Measurements from ENCODE around the gene LOXL3. TPM values are rescaled to one million over a fixed set of nuclear protein-coding genes. Genes with fewer than 3 reads are reported as not detected.

LOXL3 gene
- total RNA-seq, 2 donors from 2014 or later: 1.3 to 10.7 TPM

DNA sequence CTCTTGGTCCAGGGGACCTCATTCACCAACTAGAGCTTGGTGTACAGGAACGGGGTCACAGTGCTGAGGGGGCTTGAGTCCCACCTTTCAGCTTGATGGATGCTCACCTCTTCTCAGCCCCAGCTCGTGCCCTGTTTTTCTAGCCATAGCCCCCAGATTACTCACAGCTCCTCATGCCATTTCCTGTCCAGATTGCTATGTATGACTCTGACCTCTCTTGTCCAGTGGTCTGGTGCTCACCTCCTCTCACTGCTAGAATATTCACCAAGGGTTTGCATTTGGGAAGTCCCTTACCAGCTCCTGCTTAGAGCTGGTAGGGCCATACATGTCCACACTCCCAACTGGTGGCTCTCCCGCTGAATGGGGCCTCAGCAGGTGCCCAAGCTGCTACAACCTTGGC, 60.2 kb downstream of the LOXL3 start:
- no peaks in the 10 kb centered on the region for H3K4me1 ChIP-seq (replicated peaks)
- peaks cover 17 to 24% of the 10 kb centered on the region in 2 donors for H3K36me3 ChIP-seq
- TF ChIP-seq, protein P1, sequence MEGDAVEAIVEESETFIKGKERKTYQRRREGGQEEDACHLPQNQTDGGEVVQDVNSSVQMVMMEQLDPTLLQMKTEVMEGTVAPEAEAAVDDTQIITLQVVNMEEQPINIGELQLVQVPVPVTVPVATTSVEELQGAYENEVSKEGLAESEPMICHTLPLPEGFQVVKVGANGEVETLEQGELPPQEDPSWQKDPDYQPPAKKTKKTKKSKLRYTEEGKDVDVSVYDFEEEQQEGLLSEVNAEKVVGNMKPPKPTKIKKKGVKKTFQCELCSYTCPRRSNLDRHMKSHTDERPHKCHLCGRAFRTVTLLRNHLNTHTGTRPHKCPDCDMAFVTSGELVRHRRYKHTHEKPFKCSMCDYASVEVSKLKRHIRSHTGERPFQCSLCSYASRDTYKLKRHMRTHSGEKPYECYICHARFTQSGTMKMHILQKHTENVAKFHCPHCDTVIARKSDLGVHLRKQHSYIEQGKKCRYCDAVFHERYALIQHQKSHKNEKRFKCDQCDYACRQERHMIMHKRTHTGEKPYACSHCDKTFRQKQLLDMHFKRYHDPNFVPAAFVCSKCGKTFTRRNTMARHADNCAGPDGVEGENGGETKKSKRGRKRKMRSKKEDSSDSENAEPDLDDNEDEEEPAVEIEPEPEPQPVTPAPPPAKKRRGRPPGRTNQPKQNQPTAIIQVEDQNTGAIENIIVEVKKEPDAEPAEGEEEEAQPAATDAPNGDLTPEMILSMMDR (IDR thresholded peaks at IDR 0.05): no peak
- TF ChIP-seq POLR2A (IDR thresholded peaks at IDR 0.05) (no peak), POLR2AphosphoS5 (IDR thresholded peaks at IDR 0.05) (no peak)
- peaks cover 5% of the 10 kb centered on the region for H3K27me3 ChIP-seq (replicated peaks; ENCODE audit: insufficient read depth)
- H3K27ac ChIP-seq: no peak overlapping the region
- no peak for DNase-seq (ENCODE audit: low spot score)
- intact Hi-C loops (cut with DNase I): no loop called here
- H3K9me3 ChIP-seq: no peaks in the 10 kb centered on the region
- WGBS: 92% methylated on average over 3 of the region's 3 CpGs
- H3K4me3 ChIP-seq: no peak overlapping the region

DNA sequence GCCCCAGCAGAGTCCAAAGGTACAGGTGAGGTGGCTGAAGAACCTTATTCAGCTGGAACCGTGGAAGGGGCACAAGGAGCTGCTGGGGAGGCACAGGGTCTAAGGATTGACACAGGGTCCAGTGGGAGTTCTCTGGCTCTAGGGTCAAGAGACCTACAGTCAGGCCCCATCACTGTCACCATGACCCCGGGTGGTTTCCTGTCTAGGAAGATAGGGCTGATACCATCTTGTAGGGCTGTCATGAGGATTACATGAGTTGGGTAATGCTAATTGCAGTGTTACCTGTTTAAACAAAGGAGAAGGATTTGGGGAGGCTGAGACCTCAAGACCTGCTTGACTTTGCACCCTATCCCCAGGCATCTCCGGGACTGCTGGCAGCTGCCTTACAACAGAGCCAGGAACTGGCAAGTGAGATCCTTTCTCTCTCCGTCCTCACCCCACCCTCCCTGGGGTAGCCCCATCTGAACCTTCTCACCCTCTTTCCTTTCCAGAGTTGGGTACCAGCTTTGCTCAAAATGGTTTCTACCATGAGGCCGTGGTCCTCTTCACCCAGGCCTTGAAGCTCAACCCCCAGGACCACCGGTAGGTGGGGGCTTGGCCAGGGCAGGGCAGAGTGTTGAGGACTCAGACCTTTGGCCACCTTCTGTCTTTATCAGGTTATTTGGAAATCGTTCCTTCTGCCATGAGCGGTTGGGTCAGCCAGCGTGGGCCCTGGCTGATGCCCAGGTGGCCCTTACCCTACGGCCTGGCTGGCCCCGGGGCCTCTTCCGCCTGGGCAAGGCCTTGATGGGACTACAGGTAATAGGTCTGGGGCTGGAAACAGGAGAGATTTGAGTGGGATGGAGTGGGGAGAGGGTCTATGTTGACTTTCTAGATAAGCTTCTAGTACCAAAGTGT, 61.8 kb downstream of the LOXL3 start:
- Histone ChIP-seq H3K36me3 (peaks cover 17 to 24% of the 10 kb centered on the region in 2 donors), H3K27ac (no peak overlapping the region), H3K27me3 (replicated peaks; ENCODE audit: insufficient read depth) (no peaks in the 10 kb centered on the region), H3K4me3 (no peak overlapping the region), H3K9me3 (no peaks in the 10 kb centered on the region), H3K4me1 (replicated peaks) (no peaks in the 10 kb centered on the region)
- 92% methylated on average over 12 of the region's 12 CpGs for WGBS
- DNase-seq (ENCODE audit: low spot score): no peak
- no peak for TF ChIP-seq POLR2A (IDR thresholded peaks at IDR 0.05)
- TF ChIP-seq POLR2AphosphoS5 (IDR thresholded peaks at IDR 0.05): no peak
- TF ChIP-seq, protein P1 (IDR thresholded peaks at IDR 0.05): no peak
- intact Hi-C loops (cut with DNase I): no loop called here

DNA sequence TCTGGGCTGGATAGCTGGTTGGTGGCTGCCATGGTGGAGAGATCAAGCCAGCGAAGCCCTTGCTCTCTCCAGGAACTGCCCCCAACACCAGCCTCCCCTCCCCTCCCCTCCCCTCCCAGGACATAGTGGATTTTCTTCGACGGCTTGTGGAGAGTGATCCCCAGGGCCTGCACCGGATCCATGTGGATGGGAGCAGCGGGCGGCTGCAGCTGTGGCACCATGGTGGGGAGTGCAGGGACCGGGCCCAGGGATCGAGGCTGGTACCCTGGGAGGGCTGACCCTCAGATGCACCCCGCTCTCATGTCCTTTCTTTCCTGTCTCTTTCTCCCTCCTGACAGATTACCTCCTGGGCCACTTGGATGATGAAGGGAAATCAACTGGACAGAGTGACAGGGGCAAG, 63.8 kb downstream of the LOXL3 start:
- H3K9me3 ChIP-seq: no peaks in the 10 kb centered on the region
- WGBS: 92% methylated on average over 9 of the region's 9 CpGs
- intact Hi-C loops (cut with DNase I): no loop called here
- H3K36me3 ChIP-seq: peaks cover 17 to 24% of the 10 kb centered on the region in 2 donors
- no peaks in the 10 kb centered on the region for H3K27me3 ChIP-seq (replicated peaks; ENCODE audit: insufficient read depth)
- no peak overlapping the region for H3K4me3 ChIP-seq
- DNase-seq (ENCODE audit: low spot score): no peak
- no peak overlapping the region for H3K27ac ChIP-seq
- H3K4me1 ChIP-seq (replicated peaks): no peaks in the 10 kb centered on the region
- TF ChIP-seq POLR2AphosphoS5 (IDR thresholded peaks at IDR 0.05) (no peak), POLR2A (IDR thresholded peaks at IDR 0.05) (no peak)
- TF ChIP-seq, protein P1 (IDR thresholded peaks at IDR 0.05): no peak

DNA sequence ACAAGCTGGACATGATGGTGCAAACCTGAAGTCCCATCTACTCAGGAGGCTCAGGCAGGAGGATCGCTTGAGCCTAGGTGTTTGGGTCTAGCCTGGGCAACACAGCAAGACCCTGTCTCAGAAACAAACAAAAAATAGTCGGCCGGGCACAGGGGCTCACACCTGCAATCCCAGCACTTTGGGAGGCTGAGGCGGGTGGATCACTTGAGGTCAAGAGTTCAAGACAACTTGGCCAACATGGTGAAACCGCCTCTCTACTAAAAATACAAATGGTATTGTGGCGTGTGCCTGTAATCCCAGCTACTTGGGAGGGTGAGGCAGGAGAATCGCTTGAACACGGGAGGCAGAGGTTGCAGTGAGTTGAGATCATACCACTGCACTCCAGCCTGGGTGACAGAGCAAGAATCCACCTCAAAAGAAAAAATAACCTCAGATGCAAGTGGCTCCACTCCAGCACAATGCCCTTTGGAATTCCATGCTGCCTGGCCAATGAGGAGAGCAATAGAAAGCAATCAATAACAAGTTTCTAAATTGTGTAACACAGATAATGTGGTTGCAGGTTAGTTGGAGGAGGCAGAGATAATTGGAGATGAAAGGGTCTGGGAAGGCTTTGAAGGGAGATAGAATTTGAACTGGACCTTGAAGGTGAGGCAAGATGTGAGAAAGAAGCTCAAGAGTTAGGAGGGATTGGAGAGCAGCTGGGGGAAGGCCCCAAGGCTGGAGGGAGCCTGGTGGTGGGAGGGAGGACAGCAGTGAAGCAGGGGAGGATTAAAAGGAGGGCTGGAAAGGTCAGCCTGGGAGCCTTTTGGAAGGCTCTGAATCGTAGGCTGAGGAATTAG, 64.9 kb downstream of the LOXL3 start:
- Histone ChIP-seq H3K27ac (no peak overlapping the region), H3K4me1 (replicated peaks) (no peaks in the 10 kb centered on the region), H3K36me3 (peaks cover 17 to 24% of the 10 kb centered on the region in 2 donors), H3K4me3 (no peak overlapping the region), H3K27me3 (replicated peaks; ENCODE audit: insufficient read depth) (no peaks in the 10 kb centered on the region), H3K9me3 (no peaks in the 10 kb centered on the region)
- intact Hi-C loops (cut with DNase I): no loop called here
- no peak for TF ChIP-seq POLR2A (IDR thresholded peaks at IDR 0.05)
- no peak for TF ChIP-seq POLR2AphosphoS5 (IDR thresholded peaks at IDR 0.05)
- TF ChIP-seq, protein P1 (IDR thresholded peaks at IDR 0.05): no peak
- DNase-seq (ENCODE audit: low spot score): no peak
- 92% methylated on average over 9 of the region's 9 CpGs for WGBS

All from prostate gland (tissue), 2 donors.